Myocyte (in vitro differentiated cells): ENCODE data around the gene ZNF780A. TPM values are rescaled to one million over a fixed set of nuclear protein-coding genes. Genes with fewer than 3 reads are reported as not detected.
A peak's percentile ranks its signal among the peaks of the same experiment; 100 is the strongest.
"Not testable (repeated sequence)": the region's sequence is repeated elsewhere in the genome, so short reads cannot be mapped to it uniquely, and the experiment has no call there.

Source experiments
- DNase-seq: peaks from one replicate; pipeline ENCODE4 v3.0.0-alpha.2; 2012; ENCODE audit warnings: low read depth
- total RNA-seq: library from RNA; depleted of rRNA; stranded (reverse); fragments of >200 nt; gene quantifications from 2 replicates; pipeline ENCODE4 v1.2.3, GENCODE V29; 2014

ZNF780A gene
- total RNA-seq, 1 donor from 2014 or later, result 11.6 TPM

DNA sequence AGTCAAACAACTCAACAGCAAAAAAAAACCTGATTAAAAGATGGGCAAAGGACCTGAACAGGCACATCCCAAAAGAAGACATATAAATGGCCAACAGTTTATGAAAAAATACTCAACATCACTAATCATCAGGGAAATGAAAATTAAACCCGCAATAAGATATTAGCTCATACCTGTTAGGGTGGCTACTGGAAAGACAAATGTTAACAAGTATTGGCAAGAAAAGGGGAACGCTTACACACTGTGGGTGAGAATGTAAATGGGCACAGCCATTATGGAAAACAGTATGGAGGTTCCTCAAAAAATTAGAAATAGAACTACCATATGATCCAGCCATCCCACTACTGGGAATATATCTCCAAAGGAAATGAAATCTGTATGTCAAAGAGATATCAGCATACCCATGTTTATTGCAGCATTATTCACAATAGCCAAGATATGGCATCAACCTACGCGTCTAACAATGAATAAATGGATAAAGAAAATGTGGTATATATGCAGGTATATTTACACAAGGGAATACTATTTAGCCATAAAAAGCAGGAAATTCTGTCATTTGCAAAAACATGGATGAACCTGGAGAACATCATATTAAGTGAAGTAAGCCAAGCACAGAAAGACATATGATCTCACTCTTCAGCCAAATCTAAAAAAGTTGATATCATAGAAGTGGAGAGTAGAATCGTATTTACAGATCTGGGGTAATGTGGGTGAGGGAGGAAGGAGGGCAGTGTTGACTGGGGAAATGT lies 2.3 kb downstream of the ZNF780A start:
- no peak for DNase-seq

DNA sequence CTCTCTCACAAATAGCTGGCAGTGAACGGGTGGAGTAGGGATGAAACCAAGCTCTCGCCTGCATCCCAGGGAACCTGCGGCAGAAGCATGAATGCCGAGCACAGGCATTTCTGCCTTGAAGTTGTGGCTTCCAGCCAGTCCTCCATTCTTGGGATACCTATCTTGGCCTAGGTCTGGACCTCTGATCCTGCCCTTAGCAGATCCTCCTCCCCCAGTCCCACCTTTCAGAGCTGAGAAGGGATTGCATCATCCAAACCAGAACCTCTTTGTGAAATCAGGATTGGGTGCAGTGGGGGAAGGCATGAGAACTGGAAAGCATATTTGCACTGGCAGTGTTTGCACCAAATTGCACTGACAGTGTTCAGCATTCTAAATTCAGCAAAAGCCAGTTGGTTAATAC lies 5.8 kb downstream of the ZNF780A start:
- DNase-seq, result no peak

DNA sequence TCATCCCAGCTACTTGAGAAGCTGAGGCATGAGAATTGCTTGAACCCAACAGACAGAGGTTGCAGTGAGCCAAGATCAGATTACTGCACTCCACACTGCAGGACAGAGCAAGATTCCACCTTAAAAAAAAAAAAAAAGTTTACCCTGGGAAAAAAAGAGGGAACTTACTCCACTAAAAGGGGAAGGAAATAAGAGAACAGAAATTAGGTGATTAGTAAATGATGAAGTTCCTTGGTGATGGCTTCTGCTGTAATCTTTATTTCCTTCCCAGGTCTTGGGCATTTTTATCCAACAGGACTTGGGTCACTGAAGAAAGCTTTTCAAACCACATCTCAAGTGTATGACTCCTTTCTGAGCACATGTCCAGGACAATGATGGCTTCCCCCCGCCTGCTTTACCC lies 9.3 kb downstream of the ZNF780A start:
- DNase-seq, result no peak

DNA sequence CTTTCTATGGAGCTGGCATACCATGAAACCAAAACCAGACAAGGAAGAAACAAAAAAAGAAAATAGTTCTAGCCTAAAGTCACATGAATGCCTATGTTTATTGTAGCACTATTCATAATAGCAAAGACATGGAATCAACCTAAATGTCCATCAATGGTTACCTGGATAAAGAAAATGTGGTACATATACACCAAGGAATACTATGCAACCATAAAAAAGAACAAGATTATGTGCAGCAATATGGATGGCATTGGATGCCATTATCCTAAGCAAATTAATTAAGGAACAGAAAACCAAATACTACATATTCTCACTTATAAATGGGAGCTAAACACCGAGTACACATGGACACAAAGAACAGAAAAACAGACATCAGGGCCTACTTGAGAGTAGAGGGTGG lies 10.5 kb downstream of the ZNF780A start:
- DNase-seq, result no peak

DNA sequence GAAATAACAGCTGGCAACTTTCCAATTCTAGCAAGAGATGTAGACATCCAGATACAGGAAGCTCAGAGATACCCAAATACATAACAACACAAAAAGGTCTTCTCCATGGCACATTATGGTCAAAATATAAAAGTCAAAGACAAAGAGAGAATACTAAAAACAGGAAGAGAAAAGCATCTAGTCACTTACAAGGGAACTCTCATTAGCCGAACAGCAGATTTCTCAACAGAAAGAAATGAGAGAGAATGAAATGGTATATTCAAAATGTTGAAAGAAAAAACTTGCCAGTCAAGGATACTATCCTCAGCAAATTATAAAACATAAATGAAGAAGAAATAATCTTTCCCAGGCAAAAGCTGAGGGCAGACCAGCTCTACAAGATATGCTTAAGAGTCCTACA lies 12.4 kb downstream of the ZNF780A start:
- no peak for DNase-seq

DNA sequence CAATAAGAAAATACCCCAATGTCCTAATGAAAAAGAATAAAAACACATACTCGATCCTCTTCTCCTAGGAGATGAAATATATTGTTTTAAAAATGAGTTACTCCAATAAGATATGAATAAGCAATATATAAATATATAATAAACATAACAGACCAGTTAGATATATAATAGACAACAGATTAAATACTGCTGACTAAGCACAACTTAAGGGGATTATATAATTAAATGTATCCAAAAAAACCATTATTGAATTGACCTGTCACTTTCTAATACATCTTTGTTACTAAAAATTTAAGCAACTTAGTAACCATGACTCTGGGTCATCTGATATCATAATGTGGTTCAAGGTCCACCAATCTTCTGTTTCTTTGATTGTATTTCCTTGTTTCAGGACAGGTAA lies 20.7 kb downstream of the ZNF780A start:
- DNase-seq, result no peak

DNA sequence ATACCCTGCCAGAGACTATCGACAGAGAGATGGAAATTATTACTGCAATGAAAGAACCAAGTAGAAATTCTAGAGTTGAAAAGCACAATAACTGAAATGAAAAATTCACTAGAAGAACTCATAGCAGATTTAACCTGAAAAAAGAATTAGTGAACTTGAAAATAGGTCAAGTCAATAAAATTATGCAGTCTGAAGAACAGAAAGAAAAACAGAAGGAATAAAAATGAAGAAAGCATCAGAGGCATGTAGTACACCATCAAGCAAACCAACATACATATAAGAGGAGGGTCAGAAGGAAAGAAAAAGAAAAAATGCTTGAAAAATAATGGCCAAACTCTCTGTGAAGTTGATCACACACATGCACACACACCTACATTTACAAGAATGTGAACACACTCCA lies 31.1 kb downstream of the ZNF780A start:
- DNase-seq, result no peak

DNA sequence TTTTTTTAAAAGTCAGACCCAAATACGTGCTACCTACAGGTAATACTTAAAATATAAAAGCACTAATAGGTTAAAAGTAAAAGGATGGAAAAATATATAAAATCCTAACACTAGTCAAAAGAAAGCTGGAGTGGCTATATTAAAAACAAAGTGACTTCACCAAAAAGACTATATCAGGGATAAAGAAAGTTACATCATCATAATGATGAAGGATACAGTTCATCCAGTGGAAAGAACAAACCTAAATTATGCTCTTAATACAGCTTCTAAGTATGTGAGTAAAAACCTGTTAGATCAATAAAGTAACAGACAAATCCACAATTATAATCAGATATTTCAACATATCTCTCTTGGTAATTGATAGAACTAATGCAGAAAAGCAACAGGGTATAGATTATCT lies 33.6 kb downstream of the ZNF780A start:
- no peak for DNase-seq

DNA sequence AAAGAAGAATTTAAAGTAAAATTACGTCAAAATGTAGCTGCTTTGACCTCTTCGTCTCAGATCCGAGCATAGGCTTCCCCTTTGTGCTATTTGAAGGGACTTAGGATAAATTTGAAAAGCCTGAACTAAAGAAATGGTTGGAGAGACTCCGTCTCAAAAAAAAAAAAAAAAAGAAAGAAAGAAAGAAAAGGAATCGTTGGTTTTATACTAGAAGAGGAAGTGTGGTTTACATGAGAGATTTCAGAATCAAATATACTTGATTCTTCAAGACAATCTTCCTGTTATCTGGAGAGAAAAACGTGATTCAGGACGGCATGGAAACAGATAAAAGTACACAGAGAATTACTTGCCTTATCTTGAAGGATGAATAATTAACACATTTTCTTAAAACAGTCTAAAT lies 34.2 kb downstream of the ZNF780A start:
- DNase-seq, result no peak

DNA sequence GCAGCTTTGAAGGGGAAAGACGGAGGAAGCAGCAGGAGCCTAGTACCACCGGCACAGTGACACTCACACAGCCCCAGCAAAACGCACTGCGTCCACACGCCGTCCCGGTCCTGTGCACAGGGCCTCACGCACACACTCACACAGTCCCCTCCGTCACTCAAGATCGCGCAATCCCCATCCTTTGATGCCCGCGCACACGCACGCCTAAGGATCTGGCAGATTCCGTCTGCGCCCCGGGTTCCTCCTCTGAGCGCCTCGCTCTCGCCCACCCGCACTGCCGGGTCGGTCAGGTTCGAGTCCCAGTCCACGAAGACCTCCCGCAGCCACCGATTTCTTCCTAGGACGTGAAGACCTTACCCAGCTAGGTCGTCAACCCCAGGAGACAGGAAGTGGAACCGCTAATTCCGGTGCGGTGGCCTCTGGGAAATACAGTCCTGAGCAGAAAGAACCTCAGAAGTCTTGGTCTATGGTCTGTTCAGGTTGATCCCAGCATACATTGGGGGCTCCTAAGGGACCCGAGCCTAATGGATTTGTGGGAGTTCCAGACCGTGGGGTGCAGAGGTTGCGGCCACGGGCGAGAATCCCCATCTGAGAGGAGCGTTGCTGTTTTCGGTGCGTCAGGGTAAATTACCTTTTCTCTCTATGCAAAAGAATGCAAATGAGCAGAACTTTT lies 34.8 kb downstream of the ZNF780A start, which contains the start of gene ZNF780B:
Gene ZNF780B, minus strand, starts transcription at position 400 of the 673 bp plus-strand sequence. CDS start 5,899 bp downstream, outside the sequence.
- peak; percentile 70 for DNase-seq

DNA sequence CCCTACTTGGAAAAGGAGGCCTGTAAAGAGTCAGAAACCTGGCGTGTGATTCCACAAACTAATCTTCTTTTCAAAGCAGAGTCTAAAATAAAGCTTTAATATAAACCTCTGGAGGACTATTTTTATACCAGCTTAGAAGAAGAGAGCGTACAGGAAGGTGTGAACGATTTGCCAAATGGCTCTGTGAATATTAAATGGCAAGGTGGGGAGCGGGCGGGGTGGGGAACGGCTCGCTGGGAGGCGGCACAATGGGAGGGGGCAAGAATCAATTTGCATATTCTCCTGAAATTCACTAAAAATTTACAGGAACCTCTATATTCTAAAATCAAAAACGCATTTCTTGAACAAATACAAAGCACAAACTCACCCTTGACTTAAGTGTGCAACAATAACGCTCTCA lies 35.7 kb downstream of the ZNF780A start:
- DNase-seq, result no peak

DNA sequence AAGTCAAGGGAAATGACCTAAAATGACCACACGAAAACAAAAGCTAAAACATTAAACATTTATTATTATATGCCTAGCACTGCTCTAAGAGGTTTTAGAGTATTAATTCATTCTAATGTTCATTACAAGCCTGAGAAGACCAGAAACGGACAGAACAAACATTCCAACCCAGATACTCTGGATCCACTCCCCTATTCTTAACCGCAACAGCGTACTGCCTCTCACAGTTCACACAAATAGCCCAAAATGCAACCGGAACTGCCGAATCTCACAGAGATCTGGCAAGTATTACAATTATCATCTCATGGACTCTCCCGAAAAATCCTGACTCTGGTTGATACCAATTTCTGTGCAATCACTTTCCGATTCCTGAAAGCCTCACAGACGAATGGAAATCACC lies 36.1 kb downstream of the ZNF780A start:
- DNase-seq, result no peak

DNA sequence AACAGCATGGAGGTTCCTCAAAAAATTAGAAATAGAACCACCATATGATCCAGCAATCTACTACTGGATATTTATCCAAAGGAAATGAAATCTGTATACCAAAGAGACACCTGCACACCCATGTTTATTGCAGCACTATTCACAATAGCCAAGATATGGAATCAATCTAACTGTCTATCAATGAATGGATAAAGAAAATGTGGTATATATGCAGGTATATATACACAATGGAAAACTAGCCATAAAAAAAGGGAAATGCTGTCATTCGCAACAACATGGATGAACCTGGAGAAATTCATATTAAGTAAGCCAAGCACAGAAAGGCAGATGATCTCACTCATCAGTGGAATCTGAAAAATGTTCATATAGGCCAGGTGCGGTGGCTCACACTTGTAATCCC lies 37.3 kb downstream of the ZNF780A start:
- no peak for DNase-seq

DNA sequence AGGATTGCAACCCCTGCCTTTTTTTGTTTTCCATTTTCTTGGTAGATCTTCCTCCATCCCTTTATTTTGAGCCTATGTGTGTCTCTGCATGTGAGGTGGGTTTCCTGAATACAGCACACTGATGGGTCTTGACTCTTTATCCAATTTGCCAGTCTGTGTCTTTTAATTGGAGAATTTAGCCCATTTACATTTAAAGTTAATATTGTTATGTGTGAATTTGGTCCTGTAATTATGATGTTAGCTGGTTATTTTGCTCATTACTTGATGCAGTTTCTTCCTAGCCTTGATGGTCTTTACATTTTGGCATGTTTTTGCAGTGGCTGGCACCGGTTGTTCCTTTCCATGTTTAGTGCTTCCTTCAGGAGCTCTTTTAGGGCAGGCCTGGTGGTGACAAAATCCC lies 49.0 kb downstream of the ZNF780A start:
- not testable (repeated sequence) for DNase-seq

DNA sequence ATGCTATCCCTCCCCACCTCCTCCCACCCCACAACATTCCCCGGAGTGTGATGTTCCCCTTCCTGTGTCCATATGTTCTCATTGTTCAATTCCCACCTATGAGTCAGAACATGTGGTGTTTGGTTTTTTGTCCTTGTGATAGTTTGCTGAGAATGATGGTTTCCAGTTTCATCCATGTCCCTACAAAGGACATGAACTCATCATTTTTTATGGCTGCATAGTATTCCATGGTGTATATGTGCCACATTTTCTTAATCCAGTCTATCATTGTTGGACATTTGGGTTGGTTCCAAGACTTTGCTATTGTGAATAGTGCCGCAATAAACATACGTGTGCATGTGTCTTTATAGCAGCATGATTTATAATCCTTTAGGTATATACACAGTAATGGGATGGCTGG lies 52.7 kb downstream of the ZNF780A start:
- DNase-seq, result not testable (repeated sequence)

DNA sequence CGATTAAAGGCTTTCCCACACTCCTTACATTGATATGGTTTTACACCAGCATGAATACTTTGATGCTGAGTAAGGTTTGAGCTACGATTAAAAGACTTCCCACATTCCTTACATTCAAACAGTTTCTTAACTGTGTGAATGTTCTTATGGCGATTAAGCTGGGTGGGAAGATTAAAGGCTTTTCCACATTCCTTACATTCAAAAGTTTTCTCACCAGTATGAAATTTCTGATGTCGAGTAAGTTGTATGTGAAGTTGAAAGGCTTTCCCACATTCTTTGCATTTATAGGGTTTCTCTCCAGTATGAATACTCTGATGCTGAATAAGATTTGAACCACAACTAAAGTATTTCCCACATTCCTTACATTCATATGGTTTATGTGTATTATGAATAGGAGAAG lies 54.7 kb downstream of the ZNF780A start:
- no peak for DNase-seq

DNA sequence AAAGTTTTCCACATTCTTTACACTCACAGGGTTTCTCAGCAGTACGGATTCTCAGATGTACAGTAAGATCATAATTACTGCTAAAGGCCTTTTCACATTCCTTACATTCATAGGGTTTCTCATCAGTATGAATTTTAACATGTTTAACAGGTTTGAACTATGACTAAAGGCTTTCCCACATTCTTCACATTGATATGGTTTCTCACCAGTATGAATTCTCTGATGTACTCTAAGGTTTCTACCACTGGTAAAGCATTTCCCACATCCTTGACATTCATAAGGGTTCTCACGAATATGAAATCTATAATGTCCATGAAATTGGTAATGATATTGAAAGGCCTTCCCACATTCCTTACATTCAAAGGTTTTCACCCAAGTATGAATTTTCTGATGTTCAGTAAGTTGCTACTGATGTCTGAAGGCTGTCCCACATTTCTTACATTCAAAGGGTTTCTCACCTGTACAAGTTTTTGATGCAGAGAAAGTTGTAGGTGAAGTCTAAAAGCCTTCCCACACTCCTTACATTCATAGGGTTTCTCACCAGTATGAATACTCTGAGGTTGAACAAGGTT lies 56.7 kb downstream of the ZNF780A start:
- DNase-seq, result no peak

DNA sequence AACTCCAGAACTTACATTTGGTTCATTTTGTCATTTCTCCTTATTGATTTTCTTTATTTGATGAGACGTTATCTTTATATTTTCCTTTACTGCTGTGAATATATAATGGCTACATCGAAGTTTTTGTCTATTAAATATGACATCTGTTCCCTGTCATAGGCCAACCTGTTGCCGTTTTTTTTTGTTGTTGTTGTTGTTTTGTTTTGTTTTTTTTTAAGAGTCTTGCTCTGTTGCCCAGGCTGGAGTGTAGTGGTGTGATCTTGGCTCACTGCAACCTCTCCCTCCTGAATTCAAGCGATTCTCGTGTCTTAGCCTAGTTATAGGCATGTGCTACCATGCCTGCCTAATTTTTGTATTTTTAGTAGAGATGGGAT lies 64.2 kb downstream of the ZNF780A start:
- DNase-seq, result no peak

DNA sequence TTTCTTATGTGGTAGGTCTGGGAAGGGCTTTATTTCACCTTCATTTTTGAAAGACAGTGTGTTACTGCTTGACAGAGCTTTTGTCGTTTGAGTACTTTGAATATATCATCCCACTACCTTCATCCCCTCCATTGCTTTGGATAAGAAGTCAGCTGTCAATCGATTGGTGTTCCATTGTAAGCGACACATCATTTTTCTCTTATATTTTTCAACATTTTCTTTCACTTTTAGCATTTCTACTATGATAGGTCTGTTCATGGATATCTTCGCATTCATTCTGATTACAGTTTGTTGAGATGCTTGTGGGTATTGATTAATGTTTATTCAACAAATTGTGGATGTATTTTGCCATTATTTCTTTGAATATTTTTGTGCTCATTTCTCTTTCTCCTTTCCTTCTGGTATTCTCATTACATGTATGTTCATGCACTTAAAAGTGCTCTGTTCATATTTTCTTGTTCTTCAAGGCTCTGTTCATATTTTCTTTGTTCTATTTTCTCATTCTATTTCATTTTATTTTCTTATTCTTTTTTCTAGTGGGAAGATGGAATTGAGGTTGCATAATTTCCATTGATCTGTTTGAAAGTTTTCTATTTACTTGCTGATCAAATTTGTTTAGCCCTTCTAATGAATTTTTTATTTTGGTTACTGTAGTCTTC lies 64.7 kb downstream of the ZNF780A start:
- DNase-seq, result no peak

DNA sequence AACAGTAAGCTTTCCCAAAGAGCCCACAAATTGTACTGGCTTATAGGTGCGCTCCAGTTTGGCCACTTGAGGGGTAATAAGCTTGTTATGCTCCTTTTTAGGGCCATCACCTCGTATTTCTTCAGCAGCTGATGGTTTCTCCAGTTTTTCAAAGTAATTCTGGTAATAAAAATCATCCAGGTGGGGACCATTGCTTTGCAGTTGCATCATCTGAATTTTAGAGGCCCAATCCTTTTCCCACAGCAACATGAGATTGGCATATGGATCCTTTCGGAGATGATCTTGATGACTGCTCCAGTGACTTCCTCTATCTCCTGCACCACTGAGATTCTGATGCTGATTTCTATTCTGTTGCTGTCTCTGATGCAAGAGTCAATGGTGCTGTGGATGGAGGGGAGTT lies 66.8 kb downstream of the ZNF780A start:
- DNase-seq, result no peak
